Pulmonary artery endothelial cell (primary cell): ENCODE results near the gene XXYLT1. TPM values are rescaled to one million over a fixed set of nuclear protein-coding genes. Genes with fewer than 3 reads are reported as not detected.
A peak's percentile ranks its signal among the peaks of the same experiment; 100 is the strongest.
"Not testable (repeated sequence)": the region's sequence is repeated elsewhere in the genome, so short reads cannot be mapped to it uniquely, and the experiment has no call there.

Experiments
- DNase-seq: peaks from one replicate; pipeline ENCODE4 v3.0.0-alpha.2; 2011; ENCODE audit warnings: low read depth, low spot score
- total RNA-seq: library from RNA; depleted of rRNA; stranded (reverse); fragments of >200 nt; gene quantifications from 2 replicates; pipeline ENCODE4 v1.2.3, GENCODE V29; 2014

The XXYLT1 gene, protein sequence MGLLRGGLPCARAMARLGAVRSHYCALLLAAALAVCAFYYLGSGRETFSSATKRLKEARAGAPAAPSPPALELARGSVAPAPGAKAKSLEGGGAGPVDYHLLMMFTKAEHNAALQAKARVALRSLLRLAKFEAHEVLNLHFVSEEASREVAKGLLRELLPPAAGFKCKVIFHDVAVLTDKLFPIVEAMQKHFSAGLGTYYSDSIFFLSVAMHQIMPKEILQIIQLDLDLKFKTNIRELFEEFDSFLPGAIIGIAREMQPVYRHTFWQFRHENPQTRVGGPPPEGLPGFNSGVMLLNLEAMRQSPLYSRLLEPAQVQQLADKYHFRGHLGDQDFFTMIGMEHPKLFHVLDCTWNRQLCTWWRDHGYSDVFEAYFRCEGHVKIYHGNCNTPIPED
- 40.7 and 42.1 TPM in 2 replicates for total RNA-seq

GRCh38 chr3:195270817-195271409, at the start of gene XXYLT1:
XXYLT1 (minus strand) TSS chr3:195271159; CDS start chr3:195271058, 101 bp downstream.
- DNase-seq = peak; percentile 69

GRCh38 chr3:195319060-195319459, 48.1 kb upstream of the XXYLT1 start:
- DNase-seq = no peak

DNA sequence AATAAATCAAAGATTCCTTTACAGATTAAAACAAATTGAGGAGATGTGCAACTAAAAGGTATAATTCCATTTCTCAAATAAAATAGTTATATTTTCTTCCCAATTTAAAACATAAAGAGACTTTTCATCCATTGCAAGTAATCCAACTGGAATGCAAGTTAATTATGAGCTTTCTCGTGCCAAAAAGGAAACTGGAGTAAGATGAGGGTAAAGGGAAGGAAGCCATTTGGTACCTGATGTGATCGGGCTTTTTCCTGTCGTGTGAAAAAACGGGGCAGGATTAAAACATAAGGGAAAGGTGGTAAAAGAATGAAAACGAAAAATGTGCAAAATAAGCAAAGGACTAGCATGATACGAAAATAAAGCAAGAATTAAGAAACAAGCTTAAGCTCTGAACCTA, 41.8 kb upstream of the XXYLT1 start:
- DNase-seq = peak; percentile 7

DNA sequence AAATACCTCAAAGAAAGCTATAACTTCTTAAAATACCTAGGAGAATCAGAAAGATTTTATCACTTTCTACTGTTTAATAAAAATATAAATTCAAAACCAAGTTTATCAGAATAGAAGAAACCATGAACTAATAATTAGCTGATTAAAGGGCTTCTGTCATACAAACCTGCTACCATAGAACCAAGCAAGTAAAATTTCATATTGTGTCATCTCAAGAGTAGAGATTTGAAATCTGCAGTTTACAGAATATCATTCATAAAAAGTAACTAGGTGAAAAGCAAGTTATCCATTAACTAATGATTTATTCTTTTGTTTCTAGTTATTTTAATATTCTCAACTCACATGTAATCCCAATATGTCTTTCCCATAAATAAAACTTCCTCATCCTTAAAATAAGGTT, 36.8 kb upstream of the XXYLT1 start:
- no peak for DNase-seq

DNA sequence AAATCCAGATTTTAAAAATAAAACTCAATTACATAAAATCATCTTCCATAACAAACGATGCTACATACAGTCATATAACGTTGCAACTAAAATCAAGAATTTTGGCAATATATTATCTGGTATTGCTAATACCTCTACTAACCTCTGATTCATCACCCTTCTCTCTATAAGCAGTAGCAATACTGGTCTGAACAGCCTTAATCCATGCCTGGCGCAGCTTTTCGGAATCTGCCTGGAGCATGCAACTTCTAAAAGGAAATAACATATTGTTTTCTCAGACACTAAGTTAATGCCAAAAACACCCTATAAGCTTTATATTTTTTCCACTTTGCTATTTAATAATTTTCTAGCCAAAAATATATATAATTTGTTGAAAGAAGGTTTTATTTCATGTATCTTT, 35.4 kb upstream of the XXYLT1 start:
- DNase-seq = no peak

- no peak for DNase-seq
These were observed 31.5 kb upstream of the XXYLT1 start for GRCh38 chr3:195302431-195302830.

- DNase-seq = no peak
These were observed 26.5 kb upstream of the XXYLT1 start for GRCh38 chr3:195297446-195297845.

DNA sequence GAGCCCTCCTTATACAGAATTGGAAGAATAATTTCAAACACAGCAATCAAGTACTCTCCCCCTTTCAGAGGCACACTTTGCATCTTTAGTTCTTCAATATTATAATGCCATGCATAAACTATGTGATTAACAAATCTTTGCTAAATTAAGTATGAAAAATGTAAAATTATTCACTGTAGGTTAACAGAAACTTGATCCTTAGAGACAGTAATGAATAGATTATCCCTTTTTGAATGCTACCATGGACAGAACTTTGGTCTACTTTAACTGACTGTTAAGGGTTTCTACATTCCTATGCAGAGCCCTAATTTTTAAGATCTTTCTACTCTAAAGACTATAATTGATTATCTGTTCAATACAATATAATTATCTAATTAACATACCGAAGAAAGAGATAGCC, 25.7 kb upstream of the XXYLT1 start:
- no peak for DNase-seq

- no peak for DNase-seq
These were observed 20.2 kb upstream of the XXYLT1 start for GRCh38 chr3:195291121-195291520.

DNA sequence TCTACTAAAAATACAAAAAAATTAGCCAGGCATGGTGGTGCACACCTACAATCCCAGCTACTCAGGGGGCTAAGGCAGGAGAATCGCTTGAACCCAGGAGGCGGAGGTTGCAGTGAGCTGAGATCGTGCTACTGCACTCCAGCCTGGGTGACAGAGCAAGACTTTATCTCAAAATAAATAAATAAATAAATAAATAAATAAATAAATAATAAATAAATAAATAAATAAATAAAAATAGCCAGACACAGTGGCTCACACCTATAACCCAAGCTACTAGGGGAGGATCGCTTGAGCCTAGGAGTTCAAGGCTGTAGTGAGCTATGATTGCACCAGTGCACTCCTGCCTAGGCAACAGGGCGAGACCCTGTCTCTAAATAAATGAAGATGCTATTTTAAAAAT, 19.7 kb upstream of the XXYLT1 start:
- DNase-seq = not testable (repeated sequence)

GRCh38 chr3:195286115-195286872, 15.3 kb upstream of the XXYLT1 start:
- DNase-seq = no peak

DNA sequence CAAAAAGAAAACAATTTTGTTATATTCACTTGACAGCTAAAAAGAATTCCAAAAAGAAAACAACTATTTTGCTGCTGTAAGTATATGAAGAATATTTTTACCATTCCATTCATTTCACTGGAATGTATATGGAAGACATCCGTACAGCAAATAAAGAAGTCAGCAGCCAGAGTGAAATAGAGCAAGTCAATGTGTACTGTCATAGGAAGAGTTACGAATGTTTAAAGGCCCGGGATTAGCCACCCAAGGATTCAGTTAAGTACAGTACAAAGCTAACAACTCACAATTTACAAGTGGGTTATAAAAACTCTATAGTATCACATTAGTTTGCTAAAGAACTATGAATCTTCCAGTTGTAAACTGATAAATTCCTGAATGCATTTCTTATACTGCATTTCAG, 14.4 kb upstream of the XXYLT1 start:
- no peak for DNase-seq

GRCh38 chr3:195284842-195285241, 13.9 kb upstream of the XXYLT1 start:
- no peak for DNase-seq

DNA sequence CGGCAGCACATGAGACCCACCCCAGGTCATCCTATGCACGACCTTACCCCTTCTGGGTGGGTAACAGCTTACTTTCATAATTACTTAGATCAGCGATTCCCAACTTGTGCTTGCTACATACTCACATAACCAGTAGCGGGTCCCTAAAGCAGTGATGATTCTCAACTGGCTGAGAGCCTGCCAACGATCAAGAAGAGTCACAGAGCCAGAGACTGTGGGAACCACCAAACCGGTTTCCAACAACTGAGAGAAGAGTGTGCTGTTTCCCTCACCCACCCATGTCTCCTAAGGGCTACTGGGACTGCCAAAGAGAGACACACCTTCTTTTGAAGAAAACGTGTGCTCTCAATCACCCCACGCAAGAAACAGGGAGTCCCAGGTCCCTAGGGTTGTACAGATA, 12.0 kb upstream of the XXYLT1 start:
- no peak for DNase-seq

GRCh38 chr3:195274259-195274966, 3.5 kb upstream of the XXYLT1 start:
- DNase-seq = no peak

- DNase-seq = peak; percentile 58
These were observed 668 bp upstream of the XXYLT1 start for GRCh38 chr3:195271410-195272243.

DNA sequence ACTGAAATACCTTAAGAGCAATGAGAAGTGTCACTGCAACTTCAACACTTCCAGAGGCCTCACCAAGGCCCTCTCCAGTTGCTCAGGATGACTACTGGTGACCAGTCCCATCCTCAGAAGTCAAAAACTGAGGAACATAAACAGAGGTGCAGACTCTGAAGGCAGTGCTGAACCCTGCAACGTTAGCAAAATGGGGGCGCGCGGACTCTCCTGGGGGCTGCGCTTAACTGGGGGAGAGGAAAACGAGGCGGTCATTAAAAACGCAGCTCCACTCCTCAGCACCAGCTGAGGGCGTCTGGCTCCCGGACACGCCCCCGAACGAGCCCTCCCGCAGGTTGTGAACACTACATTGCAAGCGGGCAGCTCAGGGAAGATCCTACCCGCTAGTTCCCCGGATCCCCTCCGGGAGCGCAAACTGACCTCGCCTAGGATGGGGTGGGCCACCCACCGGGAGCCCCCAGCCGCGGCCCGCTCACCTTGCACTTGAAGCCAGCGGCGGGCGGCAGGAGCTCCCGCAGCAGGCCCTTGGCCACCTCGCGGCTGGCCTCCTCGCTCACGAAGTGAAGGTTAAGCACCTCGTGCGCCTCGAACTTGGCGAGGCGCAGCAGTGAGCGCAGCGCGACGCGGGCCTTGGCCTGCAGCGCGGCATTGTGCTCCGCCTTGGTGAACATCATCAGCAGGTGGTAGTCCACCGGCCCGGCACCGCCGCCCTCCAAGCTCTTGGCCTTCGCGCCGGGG, 711 bp downstream of the XXYLT1 start:
- DNase-seq = no peak

DNA sequence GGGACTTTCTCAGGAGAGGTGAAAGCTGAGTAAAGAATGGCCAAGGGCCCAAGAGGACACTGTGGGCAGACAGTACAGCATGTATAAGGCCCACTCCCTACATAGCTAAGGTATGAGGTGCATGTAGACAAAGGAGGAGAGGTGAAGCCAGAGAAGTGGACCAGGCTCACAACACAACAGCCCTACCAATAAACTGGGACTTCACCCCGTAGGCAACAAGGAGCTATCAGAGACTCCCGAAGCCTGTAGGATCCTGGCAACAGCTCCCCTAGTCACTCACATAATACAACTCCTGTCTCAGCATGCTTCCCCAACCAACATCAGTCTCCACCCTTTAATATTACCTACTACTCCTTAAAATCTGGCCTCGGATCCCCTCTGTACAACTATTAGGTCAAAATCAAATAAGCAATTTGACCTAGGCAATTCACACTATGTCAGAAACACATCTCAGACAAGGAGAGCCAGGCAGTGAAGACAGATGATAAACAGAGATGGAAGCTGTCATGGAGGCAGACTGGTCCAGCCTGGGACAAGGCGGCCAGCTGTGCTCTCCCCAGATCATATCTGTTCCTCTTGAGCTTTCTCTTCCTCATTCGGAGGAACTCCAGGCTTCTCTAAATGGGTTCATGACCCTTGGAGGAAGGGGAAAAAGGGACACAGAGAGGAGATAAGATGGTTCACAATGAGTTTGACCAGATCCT, 1.4 kb downstream of the XXYLT1 start:
- DNase-seq = no peak

DNA sequence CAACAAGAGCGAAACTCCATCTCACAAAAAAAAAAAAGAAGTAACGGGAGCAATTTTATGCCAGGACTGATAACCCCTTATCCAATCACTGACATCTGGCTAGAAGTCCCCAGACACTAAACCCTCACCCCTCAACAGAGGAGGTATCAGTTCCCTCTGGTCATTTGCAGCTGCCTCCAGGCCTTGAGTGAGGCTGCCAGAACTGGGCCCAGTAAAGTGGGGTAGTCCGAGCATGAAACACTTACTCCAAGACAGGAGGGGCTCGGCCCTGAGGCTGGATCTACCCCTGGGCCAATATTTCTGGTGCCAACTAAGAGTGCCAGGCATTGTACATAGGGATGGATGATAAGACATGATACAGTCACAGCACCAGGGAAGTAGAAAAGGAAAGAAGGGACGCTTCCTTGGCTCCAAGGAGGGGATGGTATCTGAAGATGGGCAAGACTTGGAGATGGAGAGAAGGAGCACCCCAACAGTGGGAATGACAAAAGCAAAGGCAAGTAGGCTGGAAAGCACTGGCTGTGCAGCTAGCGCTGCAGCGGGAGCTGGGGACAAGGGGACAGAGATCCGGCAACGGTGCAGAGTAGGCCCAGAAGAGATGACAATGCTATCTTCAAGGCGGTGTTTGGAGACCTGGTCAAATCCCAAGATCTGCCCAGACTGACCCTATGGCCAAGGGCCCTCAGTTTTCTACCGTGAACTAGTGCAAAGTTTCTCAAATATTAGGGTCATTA, 2.2 kb downstream of the XXYLT1 start:
- DNase-seq = no peak
